ENCODE data around the gene NDUFAF2.

DNA sequence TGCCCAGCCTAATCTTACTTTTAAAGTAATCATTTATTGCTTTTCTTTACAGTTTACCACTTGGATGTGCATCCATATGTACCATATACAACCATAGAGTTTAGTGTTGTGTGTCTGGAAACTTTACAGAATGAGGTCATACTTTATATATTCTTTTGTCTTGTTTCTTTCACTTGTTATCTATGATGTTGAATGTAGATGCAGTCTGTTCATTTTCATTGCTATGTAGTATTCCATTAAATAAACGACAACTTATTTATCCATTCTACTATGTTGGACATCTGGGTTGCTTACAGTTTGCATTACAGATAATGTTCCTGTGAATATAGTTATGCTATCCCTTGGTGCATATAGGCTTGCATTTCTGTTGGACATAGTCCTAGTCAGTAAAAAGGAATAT, 238.5 kb downstream of the NDUFAF2 start:
- TF ChIP-seq, protein P1, sequence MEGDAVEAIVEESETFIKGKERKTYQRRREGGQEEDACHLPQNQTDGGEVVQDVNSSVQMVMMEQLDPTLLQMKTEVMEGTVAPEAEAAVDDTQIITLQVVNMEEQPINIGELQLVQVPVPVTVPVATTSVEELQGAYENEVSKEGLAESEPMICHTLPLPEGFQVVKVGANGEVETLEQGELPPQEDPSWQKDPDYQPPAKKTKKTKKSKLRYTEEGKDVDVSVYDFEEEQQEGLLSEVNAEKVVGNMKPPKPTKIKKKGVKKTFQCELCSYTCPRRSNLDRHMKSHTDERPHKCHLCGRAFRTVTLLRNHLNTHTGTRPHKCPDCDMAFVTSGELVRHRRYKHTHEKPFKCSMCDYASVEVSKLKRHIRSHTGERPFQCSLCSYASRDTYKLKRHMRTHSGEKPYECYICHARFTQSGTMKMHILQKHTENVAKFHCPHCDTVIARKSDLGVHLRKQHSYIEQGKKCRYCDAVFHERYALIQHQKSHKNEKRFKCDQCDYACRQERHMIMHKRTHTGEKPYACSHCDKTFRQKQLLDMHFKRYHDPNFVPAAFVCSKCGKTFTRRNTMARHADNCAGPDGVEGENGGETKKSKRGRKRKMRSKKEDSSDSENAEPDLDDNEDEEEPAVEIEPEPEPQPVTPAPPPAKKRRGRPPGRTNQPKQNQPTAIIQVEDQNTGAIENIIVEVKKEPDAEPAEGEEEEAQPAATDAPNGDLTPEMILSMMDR (IDR thresholded peaks at IDR 0.05; ENCODE audit: borderline replicate concordance, extremely low read depth, low read length, poor library complexity, severe bottlenecking): no peak
- no peak for TF ChIP-seq EZH2 (IDR thresholded peaks at IDR 0.05; ENCODE audit: borderline replicate concordance, low read depth, low read length, severe bottlenecking)
